Fibroblast of lung (primary cell): ENCODE measurements around the gene EEF1A2.

Experiments
- EZH2 ChIP-seq: IDR thresholded peaks from 2 replicates; pipeline ENCODE4 v1.5.1; 2012; ENCODE audit warnings: low read length, control low read depth, mild to moderate bottlenecking; ENCODE audit errors: missing control alignments
- TF ChIP-seq, protein P1 (sequence below), 2 donors: IDR thresholded peaks in 1 of 2; conservative IDR thresholded peaks in 1 of 2; 1 replicate in 1 of 2; 2 replicates in 1 of 2; pipeline ENCODE4 v1.5.1; 2011 to 2012; ENCODE audit warnings: low read length in 2 of 2, control low read depth in 1 of 2, inconsistent platforms in 1 of 2, low read depth in 1 of 2, mild to moderate bottlenecking in 1 of 2

DNA sequence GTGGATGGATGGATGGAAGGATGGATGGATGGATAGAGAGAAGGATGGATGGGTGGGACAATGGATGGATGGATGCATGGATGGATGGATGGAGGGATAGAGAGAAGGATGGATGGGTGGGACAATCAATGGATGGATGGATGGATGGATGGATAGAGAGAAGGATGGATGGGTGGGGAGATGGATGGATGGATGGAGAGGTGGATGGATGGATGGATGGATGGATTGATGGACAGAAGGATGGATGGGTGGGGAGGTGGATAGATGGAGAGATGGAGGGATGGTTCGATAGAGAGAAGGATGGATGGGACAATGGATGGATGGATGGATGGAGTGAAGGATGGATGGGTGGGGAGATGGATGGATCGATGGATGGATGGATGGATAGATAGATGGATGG, 6.4 kb downstream of the EEF1A2 start:
- TF ChIP-seq, protein P1, sequence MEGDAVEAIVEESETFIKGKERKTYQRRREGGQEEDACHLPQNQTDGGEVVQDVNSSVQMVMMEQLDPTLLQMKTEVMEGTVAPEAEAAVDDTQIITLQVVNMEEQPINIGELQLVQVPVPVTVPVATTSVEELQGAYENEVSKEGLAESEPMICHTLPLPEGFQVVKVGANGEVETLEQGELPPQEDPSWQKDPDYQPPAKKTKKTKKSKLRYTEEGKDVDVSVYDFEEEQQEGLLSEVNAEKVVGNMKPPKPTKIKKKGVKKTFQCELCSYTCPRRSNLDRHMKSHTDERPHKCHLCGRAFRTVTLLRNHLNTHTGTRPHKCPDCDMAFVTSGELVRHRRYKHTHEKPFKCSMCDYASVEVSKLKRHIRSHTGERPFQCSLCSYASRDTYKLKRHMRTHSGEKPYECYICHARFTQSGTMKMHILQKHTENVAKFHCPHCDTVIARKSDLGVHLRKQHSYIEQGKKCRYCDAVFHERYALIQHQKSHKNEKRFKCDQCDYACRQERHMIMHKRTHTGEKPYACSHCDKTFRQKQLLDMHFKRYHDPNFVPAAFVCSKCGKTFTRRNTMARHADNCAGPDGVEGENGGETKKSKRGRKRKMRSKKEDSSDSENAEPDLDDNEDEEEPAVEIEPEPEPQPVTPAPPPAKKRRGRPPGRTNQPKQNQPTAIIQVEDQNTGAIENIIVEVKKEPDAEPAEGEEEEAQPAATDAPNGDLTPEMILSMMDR (conservative IDR thresholded peaks at IDR 0.05 in 1 of 2, IDR thresholded peaks at IDR 0.05 in 1 of 2; ENCODE audit: low read depth in 1 of 2, low read length in 2 of 2), result no peak
- TF ChIP-seq EZH2, result no peak
